Kidney epithelial cell (primary cell): ENCODE measurements around the gene TMEM126A. TPM values are rescaled to one million over a fixed set of nuclear protein-coding genes. Genes with fewer than 3 reads are reported as not detected.

ENCODE experiments used
- DNase-seq: peaks from one replicate; pipeline ENCODE4 v3.0.0-alpha.2; 2010; ENCODE audit warnings: low read depth
- H3K27me3 ChIP-seq: 2 replicates; pipeline ENCODE4 v1.6.0; 2011; ENCODE audit warnings: low read length; ENCODE audit not compliant: control insufficient read depth, insufficient read depth
- H3K36me3 ChIP-seq: 2 replicates; pipeline ENCODE4 v1.5.1; 2011; ENCODE audit warnings: low read length; ENCODE audit not compliant: control insufficient read depth, insufficient read depth
- H3K4me3 ChIP-seq: 2 replicates; pipeline ENCODE4 v1.5.1; 2011; ENCODE audit warnings: low read depth, mild to moderate bottlenecking, control low read depth, low read length
- CTCF ChIP-seq: IDR thresholded peaks from 2 replicates; pipeline ENCODE4 v1.5.1; 2011; ENCODE audit warnings: mild to moderate bottlenecking, moderate library complexity, low read length, control low read depth, inconsistent platforms; ENCODE audit not compliant: insufficient read depth, poor library complexity, severe bottlenecking
- total RNA-seq: library from RNA; depleted of rRNA; stranded (reverse); fragments of >200 nt; gene quantifications from 2 replicates; pipeline ENCODE4 v1.2.3, GENCODE V29; 2015

TMEM126A gene
- total RNA-seq, 1 donor from 2014 or later = 34.8 TPM

GRCh38 chr11:85628771-85629341, 18.9 kb upstream of the TMEM126A start:
- no peak for TF ChIP-seq CTCF
- no peak for DNase-seq
- no peaks in the 10 kb centered on the region for H3K27me3 ChIP-seq
- H3K36me3 ChIP-seq = no peaks in the 10 kb centered on the region
- H3K4me3 ChIP-seq = peak overlapping the region; percentile 92

- DNase-seq = no peak
- no peak overlapping the region for H3K4me3 ChIP-seq
- H3K36me3 ChIP-seq = no peaks in the 10 kb centered on the region
- H3K27me3 ChIP-seq = no peaks in the 10 kb centered on the region
- no peak for TF ChIP-seq CTCF
Measured at GRCh38 chr11:85634747-85635146, 13.0 kb upstream of the TMEM126A start.

GRCh38 chr11:85643191-85643614, 4.6 kb upstream of the TMEM126A start:
- no peak for DNase-seq
- no peak for TF ChIP-seq CTCF
- no peak overlapping the region for H3K4me3 ChIP-seq

GRCh38 chr11:85647078-85647477, 689 bp upstream of the TMEM126A start:
- TF ChIP-seq CTCF = no peak
- H3K4me3 ChIP-seq = peak overlapping the region; percentile 77
- H3K36me3 ChIP-seq = no peaks in the 10 kb centered on the region
- no peak for DNase-seq
- no peaks in the 10 kb centered on the region for H3K27me3 ChIP-seq

More at GRCh38 chr11:85643191-85643614, 4.6 kb upstream of the TMEM126A start:
- H3K27me3 ChIP-seq = no peaks in the 10 kb centered on the region
- no peaks in the 10 kb centered on the region for H3K36me3 ChIP-seq

GRCh38 chr11:85651118-85651517, 3.4 kb downstream of the TMEM126A start:
- DNase-seq = no peak
- no peak for TF ChIP-seq CTCF

More at GRCh38 chr11:85651118-85651517, 3.4 kb downstream of the TMEM126A start:
- no peaks in the 10 kb centered on the region for H3K36me3 ChIP-seq
- no peak overlapping the region for H3K4me3 ChIP-seq
- no peaks in the 10 kb centered on the region for H3K27me3 ChIP-seq
